Central memory CD4-positive, alpha-beta T cell (primary cell): ENCODE data around the gene KBTBD8.

Source experiments
- DNase-seq: peaks from one replicate; pipeline ENCODE4 v3.0.0; 2022
- total RNA-seq, 3 experiments: gene quantifications; one replicate each; lab custom pipeline; 2026; lab: John Stamatoyannopoulos, UW

Gene KBTBD8
- 15.3 to 98.2 (median 18.1) reads per million in 3 experiments for total RNA-seq

GRCh38 chr3:66998113-66998903, at the start of gene KBTBD8:
Gene KBTBD8, plus strand, starts transcription at chr3:66998307. Its CDS starts 49 bp downstream, at chr3:66998356.
- peak; percentile 98 for DNase-seq

GRCh38 chr3:66948838-66949237, 49.3 kb upstream of the KBTBD8 start:
- no peak for DNase-seq

- DNase-seq, result no peak
These were observed 48.2 kb upstream of the KBTBD8 start for GRCh38 chr3:66949898-66950297.

- DNase-seq, result no peak
These were observed 45.8 kb upstream of the KBTBD8 start for GRCh38 chr3:66952357-66952756.

- DNase-seq, result no peak
These were observed 44.1 kb upstream of the KBTBD8 start for GRCh38 chr3:66953934-66954445.

- DNase-seq, result no peak
These were observed 41.4 kb upstream of the KBTBD8 start for GRCh38 chr3:66956742-66957141.

GRCh38 chr3:66957367-66957766, 40.7 kb upstream of the KBTBD8 start:
- DNase-seq, result no peak

GRCh38 chr3:66958067-66958466, 40.0 kb upstream of the KBTBD8 start:
- no peak for DNase-seq

GRCh38 chr3:66962664-66963063, 35.4 kb upstream of the KBTBD8 start:
- DNase-seq, result no peak

GRCh38 chr3:66971245-66971644, 26.9 kb upstream of the KBTBD8 start:
- no peak for DNase-seq

GRCh38 chr3:66971891-66972551, 26.1 kb upstream of the KBTBD8 start:
- DNase-seq, result peak; percentile 49

- DNase-seq, result no peak
These were observed 17.3 kb upstream of the KBTBD8 start for GRCh38 chr3:66980791-66981190.

- DNase-seq, result no peak
These were observed 15.0 kb upstream of the KBTBD8 start for GRCh38 chr3:66983101-66983500.

- DNase-seq, result no peak
These were observed 12.7 kb upstream of the KBTBD8 start for GRCh38 chr3:66985336-66985920.

GRCh38 chr3:66986406-66986805, 11.7 kb upstream of the KBTBD8 start:
- no peak for DNase-seq

- no peak for DNase-seq
These were observed 8.9 kb upstream of the KBTBD8 start for GRCh38 chr3:66989241-66989640.

- no peak for DNase-seq
These were observed 8.0 kb upstream of the KBTBD8 start for GRCh38 chr3:66989860-66990696.

GRCh38 chr3:66991459-66991858, 6.6 kb upstream of the KBTBD8 start:
- DNase-seq, result no peak

GRCh38 chr3:66993082-66993481, 5.0 kb upstream of the KBTBD8 start:
- no peak for DNase-seq

GRCh38 chr3:66994588-66994987, 3.5 kb upstream of the KBTBD8 start:
- no peak for DNase-seq

GRCh38 chr3:66996696-66997095, 1.4 kb upstream of the KBTBD8 start:
- no peak for DNase-seq

GRCh38 chr3:66997560-66998112, 471 bp upstream of the KBTBD8 start:
- no peak for DNase-seq

- no peak for DNase-seq
These were observed 763 bp downstream of the KBTBD8 start for GRCh38 chr3:66998904-66999235.
